Mesenchymal stem cell (in vitro differentiated cells and primary cell): ENCODE measurements around the gene CATSPERZ.
A peak's percentile ranks its signal among the peaks of the same experiment; 100 is the strongest.

Experiments used
- DNase-seq: peaks from one replicate; pipeline ENCODE4 v3.0.0-alpha.2; 2013
- H2AFZ ChIP-seq: one replicate; pipeline ENCODE4 v1.6.1; 2013; ENCODE audit warnings: low read depth, mild to moderate bottlenecking, control low read depth, inconsistent platforms, low read length, moderate library complexity
- H2AK5ac ChIP-seq: 2 replicates; pipeline ENCODE4 v1.6.1; 2013; ENCODE audit warnings: low read length, moderate library complexity, mild to moderate bottlenecking, inconsistent platforms; ENCODE audit not compliant: severe bottlenecking
- H2BK120ac ChIP-seq: one replicate; pipeline ENCODE4 v1.6.1; 2013; ENCODE audit warnings: low read depth, mild to moderate bottlenecking, inconsistent platforms, low read length, moderate library complexity
- H2BK12ac ChIP-seq, 2 experiments: one replicate each; pipeline ENCODE4 v1.6.1; 2013; ENCODE audit warnings: inconsistent platforms in 2 of 2, low read length in 2 of 2, mild to moderate bottlenecking in 2 of 2, moderate library complexity in 2 of 2, control low read depth in 1 of 2
- H2BK15ac ChIP-seq: one replicate; pipeline ENCODE4 v1.6.1; 2013; ENCODE audit warnings: mild to moderate bottlenecking, low read depth, inconsistent platforms; ENCODE audit not compliant: poor library complexity, severe bottlenecking
- H2BK5ac ChIP-seq: 2 replicates; pipeline ENCODE4 v1.6.1; 2013; ENCODE audit warnings: low read depth, mild to moderate bottlenecking, low read length, control low read depth, inconsistent platforms; ENCODE audit not compliant: poor library complexity, severe bottlenecking
- H3K14ac ChIP-seq, 2 experiments: one replicate each; pipeline ENCODE4 v1.6.1; 2013; ENCODE audit warnings: inconsistent platforms in 2 of 2, low read length in 2 of 2, control low read depth in 1 of 2, mild to moderate bottlenecking in 1 of 2, moderate library complexity in 1 of 2
- H3K18ac ChIP-seq, 2 experiments: one replicate each; pipeline ENCODE4 v1.6.1; 2013; ENCODE audit warnings: inconsistent platforms in 2 of 2, low read length in 2 of 2, control low read depth in 1 of 2, low read depth in 1 of 2, mild to moderate bottlenecking in 1 of 2
- H3K23ac ChIP-seq, 2 experiments: one replicate each; pipeline ENCODE4 v1.6.1; 2013; ENCODE audit warnings: inconsistent platforms in 2 of 2, low read length in 2 of 2, mild to moderate bottlenecking in 2 of 2, moderate library complexity in 2 of 2, control low read depth in 1 of 2
- H3K27ac ChIP-seq: 2 replicates; pipeline ENCODE4 v1.5.1; 2013; ENCODE audit warnings: mild to moderate bottlenecking, moderate library complexity, low read length, control low read depth, inconsistent platforms; ENCODE audit not compliant: poor library complexity, severe bottlenecking
- H3K27me3 ChIP-seq, 2 experiments: 2 replicates each; pipeline versions ENCODE4 v1.6.1 to v1.7.0; 2013; ENCODE audit warnings: low read length in 2 of 2, mild to moderate bottlenecking in 2 of 2, moderate library complexity in 2 of 2, control low read depth in 1 of 2, inconsistent platforms in 1 of 2; ENCODE audit not compliant: control insufficient read depth in 1 of 2, insufficient read depth in 1 of 2
- H3K36me3 ChIP-seq, 2 experiments: 2 replicates each; pipeline versions ENCODE4 v1.6.1 to v1.7.0; 2013; ENCODE audit warnings: low read length in 2 of 2, control low read depth in 1 of 2, inconsistent platforms in 1 of 2, low read depth in 1 of 2, mild to moderate bottlenecking in 1 of 2; ENCODE audit not compliant: insufficient read depth in 2 of 2, control insufficient read depth in 1 of 2
- H3K4ac ChIP-seq, 2 experiments: one replicate each; pipeline ENCODE4 v1.6.1; 2013; ENCODE audit warnings: inconsistent platforms in 2 of 2, low read length in 2 of 2, mild to moderate bottlenecking in 2 of 2, moderate library complexity in 2 of 2, control low read depth in 1 of 2, low read depth in 1 of 2
- H3K4me1 ChIP-seq: 2 replicates; pipeline ENCODE4 v1.6.1; 2013; ENCODE audit warnings: low read depth, low read length, control low read depth; ENCODE audit not compliant: control insufficient read depth, insufficient read depth
- H3K4me2 ChIP-seq: 2 replicates; pipeline ENCODE4 v1.6.1; 2013; ENCODE audit warnings: low read length, mild to moderate bottlenecking, inconsistent platforms; ENCODE audit not compliant: poor library complexity, severe bottlenecking
- H3K4me3 ChIP-seq, 2 experiments: 2 replicates each; pipeline versions ENCODE4 v1.5.1 to v1.7.0; 2013; ENCODE audit warnings: low read length in 2 of 2, mild to moderate bottlenecking in 2 of 2, control low read depth in 1 of 2, low read depth in 1 of 2; ENCODE audit not compliant: insufficient read depth in 1 of 2
- H3K79me1 ChIP-seq: replicated peaks from 2 replicates; pipeline ENCODE4 v1.6.1; 2013; ENCODE audit warnings: mild to moderate bottlenecking, control low read depth, low read length, inconsistent platforms; ENCODE audit not compliant: poor library complexity, severe bottlenecking
- H3K9ac ChIP-seq: 2 replicates; pipeline ENCODE4 v1.7.0; 2013; ENCODE audit warnings: mild to moderate bottlenecking, low read length, moderate library complexity
- H3K9me3 ChIP-seq: 2 replicates; pipeline ENCODE4 v1.7.0; 2013; ENCODE audit warnings: mild to moderate bottlenecking, low read length; ENCODE audit not compliant: control insufficient read depth
- H4K8ac ChIP-seq: one replicate; pipeline ENCODE4 v1.6.1; 2013; ENCODE audit warnings: inconsistent platforms, mild to moderate bottlenecking, low read length, moderate library complexity
- H4K91ac ChIP-seq: one replicate; pipeline ENCODE4 v1.6.1; 2013; ENCODE audit warnings: mild to moderate bottlenecking, low read length, inconsistent platforms
- WGBS: methylation state at CpG from one replicate; pipeline ENCODE4 v1.1.7; 2013; ENCODE audit warnings: mixed read lengths; 5-methylcytosine and 5-hydroxymethylcytosine counted together

CATSPERZ gene

DNA sequence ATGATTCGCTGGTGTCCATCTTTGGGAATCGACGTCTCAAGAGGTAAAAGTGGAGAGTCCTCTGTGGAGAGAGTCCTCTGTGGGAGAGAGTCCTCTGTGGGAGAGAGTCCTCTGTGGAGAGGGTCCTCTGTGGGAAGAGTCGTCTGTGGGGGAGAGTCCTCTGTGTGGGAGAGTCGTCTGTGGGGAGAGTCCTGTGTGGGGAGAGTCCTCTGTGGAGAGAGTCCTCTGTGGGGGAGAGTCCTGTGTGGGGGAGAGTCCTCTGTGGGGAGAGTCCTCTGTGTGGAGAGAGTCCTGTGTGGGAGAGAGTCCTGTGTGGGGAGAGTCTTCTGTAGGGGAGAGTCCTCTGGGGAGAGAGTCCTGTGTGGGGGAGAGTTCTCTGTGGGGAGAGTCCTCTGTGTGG is 20.9 kb downstream of the CATSPERZ start:
- Histone ChIP-seq H3K4ac (no peak overlapping the region), H3K4me2 (no peak overlapping the region), H2BK5ac (no peak overlapping the region), H3K4me1 (peaks cover 36% of the 10 kb centered on the region), H2BK15ac (peak overlapping the region; percentile 34), H2AFZ (no peak overlapping the region), H2AK5ac (no peak overlapping the region), H3K27ac (no peak overlapping the region), H3K27me3 (no peaks in the 10 kb centered on the region), H3K79me1 (peaks cover 19% of the 10 kb centered on the region), H3K9ac (no peak overlapping the region), H3K23ac (no peak overlapping the region), H4K91ac (no peak overlapping the region), H3K18ac (no peak overlapping the region), H3K36me3 (peaks cover 42% of the 10 kb centered on the region in 2 experiments), H3K14ac (no peak overlapping the region), H2BK120ac (no peak overlapping the region), H2BK12ac (no peak overlapping the region), H3K9me3 (no peaks in the 10 kb centered on the region), H3K4me3 (no peak overlapping the region), H4K8ac (no peak overlapping the region)
- no peak for DNase-seq
- WGBS: 94% methylated on average over 5 of the region's 5 CpGs

DNA sequence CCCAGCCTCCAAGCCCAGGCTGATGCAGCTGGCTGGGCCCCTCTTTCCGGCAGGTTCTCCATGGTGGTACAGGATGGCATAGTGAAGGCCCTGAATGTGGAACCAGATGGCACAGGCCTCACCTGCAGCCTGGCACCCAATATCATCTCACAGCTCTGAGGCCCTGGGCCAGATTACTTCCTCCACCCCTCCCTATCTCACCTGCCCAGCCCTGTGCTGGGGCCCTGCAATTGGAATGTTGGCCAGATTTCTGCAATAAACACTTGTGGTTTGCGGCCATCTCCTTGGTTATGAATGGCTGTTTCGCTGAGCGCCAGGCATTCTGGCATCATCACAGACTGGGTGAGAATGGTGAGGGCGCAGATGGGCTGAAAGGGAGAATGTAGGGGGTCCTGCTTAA is 21.4 kb downstream of the CATSPERZ start:
- peak; percentile 44 for DNase-seq
- H3K9me3 ChIP-seq: no peaks in the 10 kb centered on the region
- no peak overlapping the region for H2BK12ac ChIP-seq
- no peak overlapping the region for H3K4ac ChIP-seq
- H3K18ac ChIP-seq: no peak overlapping the region
- no peak overlapping the region for H2AFZ ChIP-seq
- peaks cover 19% of the 10 kb centered on the region for H3K79me1 ChIP-seq
- no peak overlapping the region for H3K9ac ChIP-seq
- H3K27me3 ChIP-seq: no peaks in the 10 kb centered on the region
- no peak overlapping the region for H4K8ac ChIP-seq
- H3K4me3 ChIP-seq: no peak overlapping the region
- H3K14ac ChIP-seq: no peak overlapping the region
- H3K4me1 ChIP-seq: peaks cover 32% of the 10 kb centered on the region
- H3K27ac ChIP-seq: no peak overlapping the region
- no peak overlapping the region for H3K4me2 ChIP-seq
- H3K23ac ChIP-seq: no peak overlapping the region
- WGBS: 81% methylated on average over 5 of the region's 5 CpGs
- peaks cover 37 to 39% of the 10 kb centered on the region in 2 experiments for H3K36me3 ChIP-seq
- H2BK15ac ChIP-seq: no peak overlapping the region
- no peak overlapping the region for H2BK120ac ChIP-seq
- no peak overlapping the region for H4K91ac ChIP-seq
- no peak overlapping the region for H2AK5ac ChIP-seq
- no peak overlapping the region for H2BK5ac ChIP-seq

DNA sequence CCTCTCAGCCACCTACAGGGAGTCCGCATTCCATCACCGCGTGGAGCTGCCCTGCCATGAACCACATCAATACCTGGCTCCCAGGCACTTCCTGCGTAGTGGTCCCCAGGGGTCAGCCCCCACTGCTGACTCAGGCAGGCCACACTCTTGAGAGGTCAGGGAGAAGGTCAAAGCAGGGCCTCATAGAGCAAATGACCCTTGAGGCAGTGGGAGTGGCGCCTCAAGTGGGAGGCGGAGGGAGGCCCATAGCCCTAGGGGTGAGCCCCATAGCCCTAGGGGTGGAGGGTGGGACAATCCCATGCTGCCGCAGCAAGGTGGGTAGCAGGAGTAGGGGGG is 22.7 kb downstream of the CATSPERZ start:
- WGBS: 60% methylated on average over 7 of the region's 7 CpGs
- Histone ChIP-seq H3K4me2 (no peak overlapping the region), H3K4ac (no peak overlapping the region), H3K23ac (no peak overlapping the region), H3K9ac (no peak overlapping the region), H2BK5ac (no peak overlapping the region), H3K27me3 (no peaks in the 10 kb centered on the region), H3K36me3 (peaks cover 34 to 39% of the 10 kb centered on the region in 2 experiments), H3K4me3 (no peak overlapping the region), H2AK5ac (no peak overlapping the region), H2BK15ac (no peak overlapping the region), H2AFZ (no peak overlapping the region), H4K91ac (peak overlapping the region; percentile 5), H3K14ac (no peak overlapping the region), H3K4me1 (peaks cover 32% of the 10 kb centered on the region), H4K8ac (no peak overlapping the region), H3K27ac (no peak overlapping the region), H2BK12ac (no peak overlapping the region), H2BK120ac (no peak overlapping the region), H3K79me1 (peaks cover 19% of the 10 kb centered on the region), H3K9me3 (peaks cover 3% of the 10 kb centered on the region), H3K18ac (peak overlapping the region in 1 of 2 experiments; percentile 46)
- DNase-seq: no peak

DNA sequence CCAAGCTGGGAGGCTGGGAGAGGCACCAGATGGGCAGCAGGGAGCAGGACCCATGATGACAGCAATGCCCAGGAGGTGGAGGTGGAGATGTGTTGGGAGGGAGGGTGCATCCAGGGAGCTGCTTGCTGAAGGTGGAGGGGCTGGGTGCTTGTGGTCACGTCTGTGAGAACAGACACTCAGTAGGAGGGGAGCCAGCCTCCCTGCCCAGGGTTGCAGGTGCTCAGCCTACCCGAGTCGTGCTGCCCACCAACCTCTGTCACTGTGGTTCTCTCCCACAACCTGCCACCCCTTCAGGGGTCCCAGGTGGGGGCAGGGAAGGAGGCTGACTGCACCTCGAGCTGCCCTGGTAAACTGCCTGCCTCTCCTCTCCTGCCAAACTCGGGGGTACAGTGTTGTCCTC is 23.2 kb downstream of the CATSPERZ start:
- peaks cover 32% of the 10 kb centered on the region for H3K4me1 ChIP-seq
- H3K4me2 ChIP-seq: no peak overlapping the region
- H3K9me3 ChIP-seq: peaks cover 3% of the 10 kb centered on the region
- no peak overlapping the region for H3K14ac ChIP-seq
- no peaks in the 10 kb centered on the region for H3K27me3 ChIP-seq
- no peak for DNase-seq
- no peak overlapping the region for H2AFZ ChIP-seq
- no peak overlapping the region for H3K4me3 ChIP-seq
- H4K91ac ChIP-seq: no peak overlapping the region
- no peak overlapping the region for H3K4ac ChIP-seq
- peaks cover 16% of the 10 kb centered on the region for H3K79me1 ChIP-seq
- H3K18ac ChIP-seq: no peak overlapping the region
- H2BK120ac ChIP-seq: no peak overlapping the region
- H2BK5ac ChIP-seq: no peak overlapping the region
- no peak overlapping the region for H3K9ac ChIP-seq
- H3K27ac ChIP-seq: no peak overlapping the region
- no peak overlapping the region for H3K23ac ChIP-seq
- WGBS: 95% methylated on average over 4 of the region's 5 CpGs
- peaks cover 34 to 39% of the 10 kb centered on the region in 2 experiments for H3K36me3 ChIP-seq
- H2AK5ac ChIP-seq: no peak overlapping the region
- no peak overlapping the region for H2BK15ac ChIP-seq
- no peak overlapping the region for H2BK12ac ChIP-seq
- H4K8ac ChIP-seq: no peak overlapping the region
